GM19025 (cell line): Measurements from ENCODE around the gene STON2.

ENCODE experiments used
- ATAC-seq: cut with Tn5 transposase; IDR thresholded peaks from one replicate; pipeline ENCODE4 v1.9.1; 2021; ENCODE audit warnings: mild to moderate bottlenecking, low read depth, moderate library complexity; ENCODE audit not compliant: unreplicated experiment

Gene STON2

GRCh38 chr14:81418057-81418790 is 18.1 kb upstream of the STON2 start:
- no peak for ATAC-seq

DNA sequence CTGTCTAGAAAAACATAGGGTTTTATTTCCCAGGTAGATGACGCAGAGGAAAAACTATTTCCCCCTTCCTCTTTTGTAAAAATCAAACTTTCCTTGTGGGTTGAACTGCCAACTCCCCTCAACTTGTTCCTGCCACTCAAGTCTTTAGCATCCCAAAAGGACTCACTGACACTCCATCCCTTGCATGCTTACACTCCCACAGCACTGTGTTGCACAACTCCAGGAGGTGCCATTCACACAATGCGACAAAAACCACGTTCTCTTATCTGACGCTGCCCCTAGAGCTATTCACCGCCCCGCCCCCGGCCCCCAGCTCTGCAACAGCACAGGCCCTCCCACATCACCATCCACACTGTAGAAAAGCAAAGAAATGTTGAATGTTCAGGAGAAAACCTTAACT is 16.9 kb upstream of the STON2 start:
- ATAC-seq, result no peak

DNA sequence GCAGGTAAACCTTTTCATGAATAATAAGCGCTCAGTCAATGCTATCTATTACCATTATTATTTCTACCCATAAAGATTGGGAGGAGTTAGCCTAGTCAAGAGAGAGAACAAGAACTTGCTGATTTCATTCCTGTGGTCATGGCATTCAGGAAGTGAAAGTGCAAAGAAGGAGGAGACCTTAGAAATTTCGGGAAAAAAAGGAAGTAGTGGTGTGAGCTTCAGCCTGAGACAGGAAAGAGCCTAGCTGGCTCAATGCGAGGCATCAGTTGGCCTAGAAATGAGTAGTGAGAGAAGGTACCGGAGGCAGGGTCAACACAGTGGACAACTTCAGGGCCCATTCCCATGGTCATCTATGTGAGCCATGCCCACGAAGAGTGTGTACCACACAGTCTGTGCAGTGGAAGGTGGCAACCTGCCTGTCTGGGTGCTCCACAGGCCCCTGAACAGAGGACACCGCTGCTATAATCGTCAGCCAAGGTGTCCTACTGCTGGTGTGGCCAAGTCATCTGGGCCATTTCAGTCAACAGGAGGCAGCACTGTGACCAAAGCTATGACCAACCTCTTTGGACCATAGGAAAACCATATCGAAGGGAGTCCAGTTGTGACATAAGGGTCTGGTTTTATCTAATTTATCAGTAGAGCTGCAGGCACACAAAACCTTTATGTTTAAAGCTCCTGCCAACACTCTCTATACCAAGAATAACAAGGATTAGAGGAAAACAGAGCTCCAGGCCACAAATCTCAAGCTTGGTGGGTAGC is 16.2 kb upstream of the STON2 start:
- no peak for ATAC-seq

DNA sequence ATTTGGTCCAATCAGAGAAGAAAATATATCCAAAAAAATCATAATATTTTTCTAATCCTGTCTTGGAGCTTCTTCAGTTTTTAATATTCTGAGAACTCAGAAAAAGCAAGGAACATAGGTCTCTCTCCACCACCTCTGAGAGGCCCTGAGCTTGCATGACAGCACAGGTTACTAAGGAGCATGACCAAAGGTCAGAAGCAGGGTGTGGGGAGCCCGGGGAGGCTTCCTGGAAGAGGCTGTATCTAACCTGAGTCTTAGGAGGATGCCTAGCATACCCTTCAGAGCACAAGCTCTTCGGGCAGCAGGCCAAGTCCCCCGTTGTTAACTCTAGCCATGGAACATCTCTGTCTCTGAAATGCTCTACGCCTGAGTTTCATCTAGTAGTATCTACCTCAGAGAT is 15.7 kb upstream of the STON2 start:
- ATAC-seq, result no peak

DNA sequence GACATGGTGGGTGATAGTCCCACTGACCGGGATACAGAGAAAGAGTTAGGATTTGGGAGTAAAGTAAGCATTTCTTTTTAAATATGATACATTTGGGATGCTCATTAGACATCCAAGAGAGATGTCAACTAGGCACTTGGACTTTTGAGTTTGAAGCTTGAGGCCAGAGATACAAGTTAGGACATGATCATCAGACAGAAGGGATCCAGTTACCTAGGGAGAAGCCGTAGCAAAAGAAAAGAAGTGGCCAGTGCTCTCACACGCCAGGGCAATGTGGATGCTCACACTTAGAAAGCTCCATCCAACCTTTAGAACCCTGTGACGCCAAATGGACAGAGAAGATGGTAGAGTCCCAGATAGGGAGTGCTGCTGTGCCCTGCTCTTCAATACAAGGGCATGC is 14.0 kb upstream of the STON2 start:
- ATAC-seq, result no peak

- ATAC-seq, result no peak
Measured at GRCh38 chr14:81412779-81413178, 12.7 kb upstream of the STON2 start.

DNA sequence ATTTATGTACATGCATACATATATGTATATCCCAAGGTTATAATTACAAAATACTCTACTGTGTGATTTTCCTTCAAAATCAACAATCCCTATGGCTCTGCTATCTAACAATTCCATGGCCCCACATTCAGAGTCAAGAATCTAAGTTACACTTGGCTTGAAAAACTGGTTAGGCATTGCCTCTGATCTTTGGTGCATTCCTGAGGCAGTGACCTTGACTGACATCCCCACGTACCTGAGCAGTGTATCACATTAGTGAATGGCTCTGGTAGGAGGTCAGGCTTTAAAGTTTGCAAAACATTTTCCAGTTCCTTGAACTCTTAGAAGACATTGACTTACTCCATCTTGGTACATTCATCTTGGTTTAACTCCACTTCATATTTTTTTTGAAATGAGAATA is 8.5 kb upstream of the STON2 start:
- ATAC-seq, result no peak

DNA sequence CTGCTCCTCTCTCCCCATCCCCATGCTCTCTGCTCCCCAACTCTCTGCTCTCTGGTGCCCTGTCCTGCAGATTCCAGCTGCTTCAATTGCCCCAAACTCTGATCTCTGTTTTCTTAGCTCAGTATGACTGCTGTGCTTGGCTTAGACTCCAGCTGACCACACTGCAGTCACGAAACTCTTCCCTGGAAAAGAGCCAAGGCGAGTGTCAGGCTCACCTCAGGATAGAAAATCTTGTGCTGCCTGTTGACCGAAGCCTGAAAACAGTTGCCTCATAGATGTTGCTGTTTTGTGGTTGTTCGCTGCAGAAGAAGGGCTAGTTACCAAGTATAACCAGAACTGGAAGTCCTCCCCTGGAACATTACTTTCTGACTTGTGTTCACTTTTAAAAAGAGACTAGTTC is 6.7 kb upstream of the STON2 start:
- no peak for ATAC-seq

- ATAC-seq, result no peak
Measured at GRCh38 chr14:81402123-81402495, 2.0 kb upstream of the STON2 start.

DNA sequence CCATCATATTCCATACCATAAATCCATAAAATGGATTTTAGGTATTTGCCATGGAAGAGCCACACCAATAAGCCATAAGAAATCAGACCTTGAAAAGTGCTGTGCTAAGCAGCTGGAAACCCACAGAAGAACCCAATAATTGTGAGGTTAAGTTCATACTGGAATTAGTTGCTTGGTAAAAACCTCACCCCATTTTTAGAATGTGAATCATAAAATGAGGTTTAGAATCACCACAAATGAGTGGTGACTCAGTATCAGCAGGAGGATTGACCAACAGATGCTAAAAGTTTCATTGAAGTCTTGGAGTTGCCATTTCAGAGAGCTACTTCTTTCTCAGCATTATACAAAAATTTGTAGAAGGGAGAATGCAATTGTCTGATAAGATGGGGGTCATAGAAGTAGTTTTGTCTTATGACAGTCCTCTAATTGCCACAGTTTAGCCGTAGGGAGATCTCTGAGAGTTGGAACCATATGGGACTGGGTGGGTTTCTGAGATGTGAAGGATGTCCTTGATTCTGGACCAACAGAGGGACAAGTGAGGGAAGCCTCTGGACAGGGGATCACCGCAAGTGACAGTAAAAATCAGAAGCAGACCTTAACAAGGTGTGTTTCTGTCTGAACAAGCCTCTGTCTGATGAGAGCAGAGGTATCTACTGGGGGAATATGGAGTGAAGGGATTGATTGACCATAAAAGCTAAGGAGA is 1.4 kb upstream of the STON2 start:
- ATAC-seq, result no peak

GRCh38 chr14:81400852-81401251 is 728 bp upstream of the STON2 start:
- ATAC-seq, result no peak

- ATAC-seq, result no peak
Measured at GRCh38 chr14:81398196-81398891, 1.8 kb downstream of the STON2 start.

DNA sequence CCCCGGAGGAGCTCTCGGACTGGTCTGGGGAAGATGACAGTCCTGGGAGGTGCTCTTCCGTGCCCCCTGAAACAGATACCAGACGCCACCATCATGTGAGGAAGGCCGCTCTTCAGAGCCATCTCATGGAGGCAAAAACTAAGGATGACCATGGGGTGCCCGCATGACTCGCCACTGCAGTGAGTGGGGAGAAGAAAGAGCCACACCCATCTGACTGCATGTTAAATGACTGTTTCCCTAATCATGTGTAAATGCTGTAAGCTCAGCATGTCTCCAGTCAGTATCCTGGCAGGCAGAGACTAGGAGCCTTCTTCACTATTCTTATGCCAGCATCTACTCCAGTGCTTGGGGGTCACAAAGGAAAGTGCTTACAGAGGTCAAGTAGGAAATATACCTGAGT is 4.0 kb downstream of the STON2 start:
- ATAC-seq, result no peak

GRCh38 chr14:81394739-81395138 is 5.4 kb downstream of the STON2 start:
- no peak for ATAC-seq

DNA sequence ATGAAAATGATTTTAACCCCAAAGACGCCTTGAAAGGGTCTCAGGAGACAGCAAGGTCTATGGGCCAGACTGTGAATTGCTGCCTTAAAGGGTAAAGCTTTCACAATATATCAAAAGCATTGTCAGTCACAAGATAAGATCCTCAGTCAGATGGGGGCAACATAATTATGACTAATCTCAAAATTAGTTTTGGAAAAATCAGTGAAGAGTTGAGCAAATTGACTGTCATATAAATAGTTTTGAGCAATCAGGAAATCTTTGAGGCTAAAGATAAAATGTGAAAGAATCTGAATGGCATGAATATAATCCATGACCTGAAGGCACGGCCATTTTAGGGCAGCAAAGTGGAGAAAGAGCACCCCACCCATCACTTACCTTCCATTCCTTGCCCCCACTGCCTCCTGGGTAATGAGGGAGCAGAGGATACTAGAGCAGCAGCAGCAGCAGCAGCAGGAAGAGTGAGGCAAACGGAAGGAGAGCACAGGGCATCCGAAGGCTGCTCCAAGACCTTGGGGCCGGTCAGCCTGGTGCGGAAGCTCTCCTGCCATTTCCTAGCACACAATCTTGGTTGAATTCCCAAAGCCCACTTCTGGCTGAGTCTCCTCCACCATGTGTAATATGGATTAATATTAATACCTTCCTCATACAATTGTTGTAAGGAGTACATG is 7.0 kb downstream of the STON2 start:
- no peak for ATAC-seq

- ATAC-seq, result no peak
Measured at GRCh38 chr14:81392052-81392451, 8.1 kb downstream of the STON2 start.

DNA sequence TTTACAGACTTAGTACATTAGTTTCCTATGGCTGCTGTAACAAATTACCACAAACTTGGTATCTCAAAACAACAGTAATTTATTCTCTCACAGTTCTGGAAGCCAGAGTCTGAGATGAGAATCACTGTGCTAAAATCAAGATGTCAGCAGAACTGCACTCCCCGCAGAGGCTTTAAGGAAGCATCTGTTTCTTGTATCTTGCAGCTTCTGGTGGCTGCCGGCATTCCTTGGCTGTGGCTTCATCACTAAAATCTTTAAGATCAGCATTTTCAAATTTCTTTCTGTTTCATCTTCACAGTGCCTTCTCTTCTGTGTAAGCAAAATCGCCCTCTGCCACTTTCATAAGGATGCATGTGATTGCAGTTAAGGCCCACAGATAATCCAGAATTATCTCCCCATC is 9.4 kb downstream of the STON2 start:
- ATAC-seq, result no peak

DNA sequence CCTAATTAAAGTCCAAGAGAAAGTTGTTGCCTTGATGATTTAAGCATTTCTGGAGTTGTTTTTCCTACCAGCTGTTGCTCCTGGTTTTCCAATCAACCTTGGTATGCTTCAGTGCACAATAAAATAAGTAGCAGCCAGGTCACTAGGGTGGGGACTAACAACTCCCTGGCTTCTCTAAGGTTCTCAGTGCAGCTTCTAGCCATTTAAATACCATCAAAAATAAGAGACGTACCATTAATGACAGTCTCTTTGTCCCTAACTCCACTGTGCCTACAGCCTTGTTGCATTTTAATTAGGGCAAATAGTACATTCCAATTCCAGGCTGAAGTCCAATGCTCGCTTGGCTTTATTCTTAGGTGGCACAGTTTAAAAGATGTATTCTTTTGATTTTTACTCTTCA is 11.8 kb downstream of the STON2 start:
- ATAC-seq, result no peak

- ATAC-seq, result no peak
Measured at GRCh38 chr14:81386290-81386745, 13.8 kb downstream of the STON2 start.

DNA sequence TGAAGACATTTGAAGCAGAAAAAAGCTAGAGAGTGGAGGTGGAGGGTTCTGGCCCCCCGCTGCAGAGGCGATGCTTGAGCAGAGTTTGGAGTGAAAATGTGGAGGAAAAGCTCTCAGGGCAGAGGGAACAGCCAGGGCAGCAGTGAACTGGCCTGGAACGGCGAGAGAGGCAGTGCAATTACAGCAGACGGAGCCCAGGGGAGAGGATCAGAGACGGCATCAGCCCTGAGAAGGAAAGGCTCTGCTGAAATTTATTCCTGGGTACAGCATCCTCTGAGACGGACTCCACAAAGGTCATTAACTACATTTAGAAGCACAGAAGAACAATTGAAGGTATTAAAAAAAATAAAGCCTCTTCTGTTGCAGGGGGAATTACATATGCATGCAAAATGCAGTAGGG is 14.2 kb downstream of the STON2 start:
- ATAC-seq, result no peak
